ENCODE results near the gene ALDH3B2. TPM values are rescaled to one million over a fixed set of nuclear protein-coding genes. Genes with fewer than 3 reads are reported as not detected.

Gene ALDH3B2
- total RNA-seq, 4 donors from 2014 or later, result not detected

DNA sequence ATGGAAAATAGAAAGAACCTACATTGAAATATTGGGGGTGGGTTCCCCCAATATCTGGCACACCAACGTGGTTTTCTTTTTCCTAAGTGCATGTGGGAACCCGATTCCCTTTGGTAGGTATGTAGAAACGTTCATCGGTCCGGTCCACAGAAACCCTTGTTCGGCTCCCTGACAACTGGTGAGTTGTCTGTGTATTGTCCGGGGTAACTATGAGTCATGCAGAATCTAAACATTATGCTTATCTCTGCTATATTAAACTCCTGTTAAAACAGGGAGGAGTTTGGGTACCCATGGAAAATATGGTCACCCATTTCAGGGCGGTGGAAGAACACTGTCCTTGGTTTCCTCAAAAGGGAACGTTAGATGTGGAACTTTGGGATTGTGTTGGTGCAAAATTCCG is 25.1 kb upstream of the ALDH3B2 start:
- 75% methylated on average over 10 of the region's 10 CpGs for WGBS
- Histone ChIP-seq H3K9me3 (no peaks in the 10 kb centered on the region), H3K4me1 (no peaks in the 10 kb centered on the region)

DNA sequence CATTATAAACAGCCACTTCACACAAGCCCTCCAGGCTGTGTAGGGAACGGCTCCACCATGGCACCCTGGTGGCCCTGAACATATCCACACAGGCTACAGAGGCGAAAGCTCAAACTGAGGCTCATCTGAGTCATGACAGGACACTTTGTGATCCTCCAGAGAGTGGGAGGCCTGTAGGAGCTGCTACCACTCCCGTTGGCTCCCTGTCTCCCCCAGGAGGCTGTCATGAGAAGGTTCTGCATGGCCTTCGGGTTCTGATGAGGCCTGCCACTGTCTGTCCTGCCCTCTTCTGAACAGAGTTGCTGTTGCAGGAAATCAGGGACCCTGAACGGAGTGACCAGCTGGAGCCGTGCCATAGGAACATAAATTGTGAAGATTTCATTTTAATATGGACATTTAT is 23.8 kb upstream of the ALDH3B2 start:
- Histone ChIP-seq H3K27me3 (peaks cover 0 to 41% (median 0%) of the 10 kb centered on the region in 4 donors), H3K4me3 (no peak overlapping the region), H3K4me1 (no peaks in the 10 kb centered on the region), H3K27ac (replicated peaks in 1 of 4) (no peak overlapping the region), H3K36me3 (no peaks in the 10 kb centered on the region), H3K9me3 (no peaks in the 10 kb centered on the region)
- intact Hi-C loops (cut with DNase I), result no loop called here
- WGBS, result 88% methylated on average over 6 of the region's 6 CpGs
- TF ChIP-seq POLR2A (IDR thresholded peaks at IDR 0.05; ENCODE audit: low read depth) (no peak), EP300 (IDR thresholded peaks at IDR 0.05) (no peak), POLR2AphosphoS5 (IDR thresholded peaks at IDR 0.05) (no peak)
- TF ChIP-seq, protein P1, sequence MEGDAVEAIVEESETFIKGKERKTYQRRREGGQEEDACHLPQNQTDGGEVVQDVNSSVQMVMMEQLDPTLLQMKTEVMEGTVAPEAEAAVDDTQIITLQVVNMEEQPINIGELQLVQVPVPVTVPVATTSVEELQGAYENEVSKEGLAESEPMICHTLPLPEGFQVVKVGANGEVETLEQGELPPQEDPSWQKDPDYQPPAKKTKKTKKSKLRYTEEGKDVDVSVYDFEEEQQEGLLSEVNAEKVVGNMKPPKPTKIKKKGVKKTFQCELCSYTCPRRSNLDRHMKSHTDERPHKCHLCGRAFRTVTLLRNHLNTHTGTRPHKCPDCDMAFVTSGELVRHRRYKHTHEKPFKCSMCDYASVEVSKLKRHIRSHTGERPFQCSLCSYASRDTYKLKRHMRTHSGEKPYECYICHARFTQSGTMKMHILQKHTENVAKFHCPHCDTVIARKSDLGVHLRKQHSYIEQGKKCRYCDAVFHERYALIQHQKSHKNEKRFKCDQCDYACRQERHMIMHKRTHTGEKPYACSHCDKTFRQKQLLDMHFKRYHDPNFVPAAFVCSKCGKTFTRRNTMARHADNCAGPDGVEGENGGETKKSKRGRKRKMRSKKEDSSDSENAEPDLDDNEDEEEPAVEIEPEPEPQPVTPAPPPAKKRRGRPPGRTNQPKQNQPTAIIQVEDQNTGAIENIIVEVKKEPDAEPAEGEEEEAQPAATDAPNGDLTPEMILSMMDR (IDR thresholded peaks at IDR 0.05), result no peak
- no peak for DNase-seq (ENCODE audit: extremely low spot score)

More for the DNA sequence above, 25.1 kb upstream of the ALDH3B2 start:
- no peak for TF ChIP-seq POLR2A (IDR thresholded peaks at IDR 0.05; ENCODE audit: low read depth)
- DNase-seq (ENCODE audit: extremely low spot score), result no peak
- Histone ChIP-seq H3K27me3 (peaks cover 0 to 41% (median 0%) of the 10 kb centered on the region in 4 donors), H3K36me3 (no peaks in the 10 kb centered on the region), H3K27ac (replicated peaks in 1 of 4) (no peak overlapping the region), H3K4me3 (no peak overlapping the region)
- intact Hi-C loops (cut with DNase I), result no loop called here

DNA sequence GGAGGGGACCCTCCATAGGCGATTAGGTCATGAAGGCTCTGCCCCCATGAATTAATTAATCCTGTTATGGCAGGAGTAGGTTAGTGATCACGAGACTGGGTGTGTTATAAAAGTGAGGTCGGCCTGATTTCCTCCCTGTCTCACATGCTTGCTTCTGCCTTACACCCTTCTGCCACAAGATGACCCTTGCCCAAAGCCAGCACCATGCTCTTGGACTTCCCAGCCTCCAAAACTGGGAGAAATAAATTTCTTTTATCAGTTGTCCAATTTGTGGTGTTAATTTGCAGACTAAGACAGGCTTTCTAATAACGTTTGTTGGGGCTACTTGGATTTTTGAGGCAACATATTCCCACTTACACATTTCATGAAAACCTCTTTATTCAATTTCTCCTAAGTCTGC is 23.4 kb upstream of the ALDH3B2 start:
- Histone ChIP-seq H3K36me3 (no peaks in the 10 kb centered on the region), H3K4me1 (no peaks in the 10 kb centered on the region), H3K9me3 (no peaks in the 10 kb centered on the region), H3K27me3 (peaks cover 0 to 41% (median 0%) of the 10 kb centered on the region in 4 donors), H3K4me3 (no peak overlapping the region), H3K27ac (replicated peaks in 1 of 4) (no peak overlapping the region)
- WGBS, result 86% methylated on average over 4 of the region's 4 CpGs
- TF ChIP-seq, protein P1 (IDR thresholded peaks at IDR 0.05), result no peak
- TF ChIP-seq EP300 (IDR thresholded peaks at IDR 0.05) (no peak), POLR2A (IDR thresholded peaks at IDR 0.05; ENCODE audit: low read depth) (no peak), POLR2AphosphoS5 (IDR thresholded peaks at IDR 0.05) (no peak)
- intact Hi-C loops (cut with DNase I), result no loop called here
- DNase-seq (ENCODE audit: extremely low spot score), result no peak

DNA sequence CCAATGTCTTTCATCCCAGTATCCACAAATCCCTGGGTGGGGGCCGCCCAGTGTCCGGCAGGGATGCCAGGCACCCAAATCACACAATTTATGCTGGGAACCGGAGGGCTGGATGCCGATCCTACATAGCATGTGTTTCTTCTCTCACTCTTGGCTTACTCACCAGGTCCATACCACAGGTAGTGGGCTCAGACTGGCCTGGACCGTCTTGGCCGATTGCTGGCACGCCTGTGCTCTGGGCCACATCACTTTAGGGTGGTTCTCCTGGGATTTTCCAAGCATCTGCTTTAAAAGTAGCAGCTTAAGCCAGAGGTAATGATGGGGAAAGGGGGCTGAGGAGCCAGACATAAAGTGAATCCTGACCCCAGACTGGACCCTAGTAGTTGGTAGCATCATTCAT is 22.6 kb upstream of the ALDH3B2 start:
- intact Hi-C loops (cut with DNase I), result no loop called here
- peaks cover 0 to 41% (median 0%) of the 10 kb centered on the region in 4 donors for H3K27me3 ChIP-seq
- H3K4me3 ChIP-seq, result no peak overlapping the region
- TF ChIP-seq POLR2AphosphoS5 (IDR thresholded peaks at IDR 0.05) (no peak), POLR2A (IDR thresholded peaks at IDR 0.05; ENCODE audit: low read depth) (no peak), EP300 (IDR thresholded peaks at IDR 0.05) (no peak)
- TF ChIP-seq, protein P1 (IDR thresholded peaks at IDR 0.05), result no peak
- no peak for DNase-seq (ENCODE audit: extremely low spot score)
- no peaks in the 10 kb centered on the region for H3K36me3 ChIP-seq
- 64% methylated on average over 5 of the region's 7 CpGs for WGBS
- no peak overlapping the region for H3K27ac ChIP-seq (replicated peaks in 1 of 4)
- H3K9me3 ChIP-seq, result no peaks in the 10 kb centered on the region
- H3K4me1 ChIP-seq, result no peaks in the 10 kb centered on the region

DNA sequence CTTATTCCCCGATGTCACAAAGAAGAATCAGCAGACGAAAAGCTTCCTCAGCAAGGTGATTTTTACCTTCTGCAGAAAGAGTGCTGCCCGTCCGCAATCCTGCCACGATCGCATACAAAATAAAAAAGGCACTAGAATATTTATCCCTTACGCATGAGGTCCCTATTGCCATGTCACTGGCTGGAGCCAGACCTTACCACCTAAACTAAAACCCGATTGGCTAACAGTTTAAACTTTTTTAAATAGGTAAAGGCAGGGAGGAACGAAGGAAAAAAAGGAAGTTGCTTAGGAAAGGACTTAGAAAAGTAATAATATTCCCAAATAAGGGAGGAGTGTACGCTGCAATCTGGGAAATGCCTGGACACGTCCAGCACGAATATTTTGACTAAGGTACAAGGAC is 21.2 kb upstream of the ALDH3B2 start:
- no peaks in the 10 kb centered on the region for H3K9me3 ChIP-seq
- no peaks in the 10 kb centered on the region for H3K4me1 ChIP-seq
- H3K27me3 ChIP-seq, result peaks cover 0 to 41% (median 0%) of the 10 kb centered on the region in 4 donors
- WGBS, result 85% methylated on average over 12 of the region's 12 CpGs
- no peak overlapping the region for H3K4me3 ChIP-seq
- TF ChIP-seq POLR2A (IDR thresholded peaks at IDR 0.05; ENCODE audit: low read depth), result no peak
- TF ChIP-seq POLR2AphosphoS5 (IDR thresholded peaks at IDR 0.05), result no peak
- TF ChIP-seq EP300 (IDR thresholded peaks at IDR 0.05), result no peak
- TF ChIP-seq, protein P1 (IDR thresholded peaks at IDR 0.05), result no peak
- no peaks in the 10 kb centered on the region for H3K36me3 ChIP-seq
- intact Hi-C loops (cut with DNase I), result no loop called here
- no peak overlapping the region for H3K27ac ChIP-seq (replicated peaks in 1 of 4)
- no peak for DNase-seq (ENCODE audit: extremely low spot score)

Data from esophagus muscularis mucosa (tissue), 4 donors.